ENCODE measurements around the gene ARL5C.

ARL5C gene

DNA sequence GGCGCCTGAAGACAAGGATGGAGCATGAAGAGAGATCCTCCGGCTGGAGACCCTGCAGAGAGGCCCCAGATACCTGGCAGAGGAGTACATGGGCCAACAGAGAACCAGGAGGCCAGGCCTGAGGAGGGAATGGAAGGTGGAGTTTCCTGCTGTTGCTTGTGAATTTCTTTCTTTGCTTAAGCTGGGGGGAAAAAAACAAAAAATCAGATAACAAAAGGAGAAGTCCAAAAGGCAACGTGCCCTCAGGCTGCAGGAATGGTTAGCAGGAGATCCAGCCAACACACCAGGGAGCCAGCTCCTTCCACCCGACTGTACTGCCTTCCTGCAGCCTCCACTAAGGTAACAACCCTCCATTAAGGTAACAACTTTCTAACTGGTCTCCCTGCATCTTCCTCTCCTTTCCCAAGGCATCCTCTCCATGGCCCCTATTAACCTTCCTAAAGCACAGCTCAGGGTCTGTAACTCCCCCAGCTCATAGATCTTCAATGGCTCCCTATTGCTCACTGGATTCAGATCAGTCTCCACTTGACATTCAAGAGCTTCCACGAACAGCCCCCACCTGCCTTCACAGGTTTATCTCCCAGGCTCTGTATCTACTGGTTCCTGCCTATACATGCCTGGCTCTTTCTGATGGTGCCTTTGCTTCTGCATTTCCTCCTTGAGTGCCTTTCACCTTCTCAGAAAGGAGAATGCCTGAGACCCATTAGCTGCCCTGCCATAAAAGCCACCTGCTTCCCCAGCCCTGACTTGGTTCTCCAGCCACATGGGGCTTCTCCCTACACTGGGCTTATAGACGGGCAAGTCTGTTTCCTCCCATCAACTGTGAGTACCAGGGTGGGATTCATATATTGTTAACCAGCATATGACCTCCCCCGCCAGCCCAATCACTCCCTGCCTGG lies 725 bp upstream of the ARL5C start:
- DNase-seq = peak; percentile 13 to 61

DNA sequence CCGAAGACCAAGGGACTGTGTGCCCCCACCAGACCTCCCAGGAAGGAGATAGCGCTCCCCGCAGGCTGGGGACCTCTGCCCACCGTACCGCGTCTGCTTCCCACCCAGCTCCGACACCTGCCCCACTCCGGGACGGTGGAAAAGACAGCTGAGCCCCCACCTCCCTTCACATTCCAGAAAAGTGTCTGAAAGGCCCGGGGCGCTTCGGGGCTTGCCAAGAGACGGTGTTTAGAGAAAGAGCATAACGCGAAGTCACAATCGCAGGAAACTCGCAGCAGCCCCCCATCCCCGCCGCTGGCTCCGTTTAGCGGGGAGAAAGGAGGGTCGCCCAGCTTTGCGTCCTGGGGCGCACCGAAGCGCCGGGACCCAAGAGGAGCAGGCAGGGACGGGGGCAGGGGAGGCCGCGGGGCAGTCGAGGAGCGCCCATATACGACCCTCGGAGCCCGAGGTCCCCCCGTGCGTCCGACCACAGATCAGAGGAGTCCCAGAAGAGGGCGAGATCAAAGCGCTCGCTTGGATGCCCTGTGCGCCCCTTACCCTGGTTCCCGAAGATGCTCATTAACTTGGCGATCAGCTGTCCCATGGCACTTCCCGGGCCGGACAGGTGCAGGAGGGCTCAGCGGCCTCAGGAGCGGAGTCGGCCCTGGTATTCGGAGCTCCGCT lies 652 bp downstream of the ARL5C start:
- DNase-seq = no peak

DNA sequence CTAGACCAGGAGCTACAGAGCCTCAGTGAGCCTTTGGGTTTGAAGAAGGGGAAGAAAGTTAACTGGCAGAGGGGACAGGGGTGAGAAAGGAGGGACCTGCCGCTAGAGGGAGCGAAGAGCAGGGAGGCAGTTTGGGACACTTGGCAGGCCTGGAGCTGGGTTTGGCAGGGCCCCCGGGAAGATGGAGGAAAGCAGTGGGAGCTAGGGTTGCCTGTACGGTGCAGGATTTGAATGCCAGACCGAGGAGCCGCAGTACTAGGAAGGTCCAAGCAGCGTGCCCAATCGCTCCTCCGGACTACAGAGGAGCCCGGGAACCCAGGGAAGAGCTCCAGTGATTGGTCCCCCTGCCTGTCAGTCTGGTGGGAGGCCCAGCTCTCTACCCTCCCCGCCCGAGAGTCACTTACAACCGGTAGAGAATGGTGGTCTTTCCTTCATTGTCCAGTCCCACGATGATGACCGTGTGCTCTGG lies 1.3 kb downstream of the ARL5C start:
- DNase-seq = peak in 1 of 2 experiments; percentile 11

DNA sequence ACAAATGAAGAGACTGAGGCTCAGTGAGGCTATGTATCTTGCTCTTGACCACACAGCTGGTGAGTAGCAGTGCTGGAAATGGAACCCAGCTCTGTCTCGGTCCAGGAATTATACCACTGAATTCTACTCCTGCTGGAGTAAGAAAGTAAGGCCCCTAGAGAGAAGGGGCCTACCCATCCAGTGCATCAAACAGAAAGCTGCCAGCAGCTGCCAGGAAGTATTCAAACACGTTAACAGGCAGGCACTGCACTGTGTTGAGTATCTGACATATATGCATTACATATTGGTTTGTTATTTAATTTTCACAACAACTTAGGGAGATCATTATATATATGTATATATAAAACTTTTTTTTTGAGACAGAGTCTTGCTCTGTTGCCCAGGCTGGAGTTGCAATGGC lies 4.0 kb downstream of the ARL5C start:
- DNase-seq = no peak

DNA sequence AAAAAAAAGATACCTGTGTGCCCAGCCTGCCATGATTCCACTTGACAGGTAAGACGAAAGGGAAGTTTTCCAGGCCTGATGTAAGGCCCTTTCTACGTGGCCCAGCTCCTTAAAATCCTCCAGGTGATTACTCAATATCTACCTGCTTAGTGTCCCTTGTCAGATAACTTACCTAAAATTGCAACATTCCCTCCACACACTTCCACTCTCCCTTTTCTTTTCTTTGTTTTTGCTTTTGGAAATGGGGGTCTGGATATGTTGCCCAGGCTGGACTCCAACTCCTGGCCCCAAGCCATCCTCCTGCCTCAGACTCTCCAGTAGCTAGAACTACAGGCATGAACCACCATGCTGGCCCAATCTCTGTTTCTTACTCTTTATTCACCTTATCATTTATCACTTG lies 7.3 kb downstream of the ARL5C start:
- DNase-seq = no peak

DNA sequence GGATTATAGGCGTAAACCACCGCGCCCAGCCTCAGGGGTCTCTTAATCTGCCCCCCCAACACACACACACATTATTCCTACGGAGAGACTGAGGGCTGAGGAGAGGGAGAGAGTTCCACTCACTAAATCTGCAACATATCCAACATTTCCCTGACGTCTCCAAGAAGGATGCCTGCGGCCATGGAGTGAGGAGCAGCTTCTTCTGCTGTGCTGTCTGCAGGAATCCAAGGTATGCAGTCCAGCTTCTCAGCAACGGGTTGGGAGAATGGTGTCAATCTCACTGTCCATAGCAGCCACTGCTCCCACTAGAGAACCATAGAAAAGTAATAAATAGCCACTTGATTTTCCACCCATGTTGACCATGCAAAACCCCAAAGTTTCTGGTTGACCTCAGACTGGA lies 9.5 kb downstream of the ARL5C start:
- DNase-seq = no peak

DNA sequence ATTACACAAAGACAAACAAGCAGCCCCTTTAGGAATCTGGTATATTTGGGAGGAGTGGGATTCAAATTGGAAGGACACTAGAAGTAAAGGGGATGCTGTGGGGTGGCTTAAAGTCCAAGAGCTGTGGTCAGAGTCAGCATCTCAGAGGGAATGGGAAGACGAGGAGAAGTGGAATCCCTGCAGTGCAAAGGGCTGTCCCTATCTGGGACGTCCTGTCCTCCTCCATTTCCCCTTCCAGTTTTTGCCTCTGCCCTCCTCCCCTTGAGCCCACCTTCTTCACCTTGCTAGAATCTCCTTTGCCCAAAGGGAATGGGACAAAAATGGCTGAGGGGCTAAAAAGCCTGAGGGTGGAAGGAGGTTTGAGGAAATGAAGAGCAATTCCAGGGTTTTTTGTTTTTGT lies 10.3 kb downstream of the ARL5C start:
- no peak for DNase-seq

DNA sequence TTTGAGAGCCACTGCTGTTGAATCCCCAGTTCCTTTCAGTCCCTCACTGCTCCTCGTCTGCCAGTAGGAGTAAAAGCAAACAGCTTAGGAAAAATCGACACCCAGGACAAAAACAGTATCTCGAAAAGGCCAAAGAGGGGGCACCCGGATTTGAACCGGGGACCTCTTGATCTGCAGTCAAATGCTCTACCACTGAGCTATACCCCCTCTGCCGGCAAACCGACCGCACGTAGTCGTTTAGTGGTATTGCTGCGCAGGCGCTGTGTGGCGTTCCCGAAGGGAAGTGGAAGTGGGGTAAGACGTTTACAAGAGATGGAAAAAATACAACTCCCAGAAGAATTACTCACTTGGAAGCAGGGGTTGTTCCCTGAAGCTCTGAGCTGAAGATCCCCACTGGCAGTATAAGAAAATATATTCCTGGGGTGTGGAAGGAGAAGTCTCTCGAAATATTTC lies 12.3 kb downstream of the ARL5C start:
- peak; percentile 46 to 93 for DNase-seq

DNA sequence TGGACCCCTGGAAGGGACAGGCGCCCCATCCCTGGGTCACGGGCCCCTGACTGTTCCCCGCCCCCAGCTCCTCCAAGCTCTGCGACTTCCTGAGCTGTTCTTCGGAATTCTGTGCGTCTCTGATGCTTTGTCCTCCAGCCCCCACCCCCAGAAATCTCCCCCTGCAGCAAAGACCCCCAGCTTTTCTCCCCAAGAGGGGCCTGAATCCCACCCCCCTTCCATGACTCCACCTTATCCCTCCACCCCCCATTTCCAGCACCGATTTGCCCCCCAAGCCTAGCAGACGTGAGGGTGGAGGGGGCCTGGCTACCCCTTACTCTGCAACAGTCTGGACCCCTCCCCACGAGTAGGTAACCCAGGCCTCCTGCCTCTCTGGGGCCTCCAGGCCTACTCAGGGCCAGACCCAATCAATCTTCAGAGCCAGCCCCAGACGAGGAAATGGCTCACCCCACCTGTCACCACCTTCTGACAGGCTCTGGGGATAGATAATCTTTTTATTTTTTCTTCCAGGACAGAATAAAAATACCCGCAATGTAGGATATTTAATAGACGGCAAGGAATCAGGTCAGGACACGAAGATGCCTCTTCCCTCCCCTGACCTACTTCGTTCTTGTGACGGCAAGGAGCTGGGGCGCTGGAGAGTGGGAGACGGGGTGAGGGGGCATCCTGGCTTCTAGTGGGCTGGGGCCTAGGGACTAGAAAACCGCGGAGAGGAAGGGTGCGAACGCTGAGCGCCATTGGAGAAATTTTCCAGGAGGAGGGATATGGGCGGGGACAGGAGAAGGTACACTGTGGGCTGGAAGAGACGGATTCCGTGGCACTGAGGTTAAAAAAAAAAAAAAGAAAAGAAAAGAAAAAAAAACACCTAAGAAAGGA lies 13.8 kb downstream of the ARL5C start:
- DNase-seq = no peak

DNA sequence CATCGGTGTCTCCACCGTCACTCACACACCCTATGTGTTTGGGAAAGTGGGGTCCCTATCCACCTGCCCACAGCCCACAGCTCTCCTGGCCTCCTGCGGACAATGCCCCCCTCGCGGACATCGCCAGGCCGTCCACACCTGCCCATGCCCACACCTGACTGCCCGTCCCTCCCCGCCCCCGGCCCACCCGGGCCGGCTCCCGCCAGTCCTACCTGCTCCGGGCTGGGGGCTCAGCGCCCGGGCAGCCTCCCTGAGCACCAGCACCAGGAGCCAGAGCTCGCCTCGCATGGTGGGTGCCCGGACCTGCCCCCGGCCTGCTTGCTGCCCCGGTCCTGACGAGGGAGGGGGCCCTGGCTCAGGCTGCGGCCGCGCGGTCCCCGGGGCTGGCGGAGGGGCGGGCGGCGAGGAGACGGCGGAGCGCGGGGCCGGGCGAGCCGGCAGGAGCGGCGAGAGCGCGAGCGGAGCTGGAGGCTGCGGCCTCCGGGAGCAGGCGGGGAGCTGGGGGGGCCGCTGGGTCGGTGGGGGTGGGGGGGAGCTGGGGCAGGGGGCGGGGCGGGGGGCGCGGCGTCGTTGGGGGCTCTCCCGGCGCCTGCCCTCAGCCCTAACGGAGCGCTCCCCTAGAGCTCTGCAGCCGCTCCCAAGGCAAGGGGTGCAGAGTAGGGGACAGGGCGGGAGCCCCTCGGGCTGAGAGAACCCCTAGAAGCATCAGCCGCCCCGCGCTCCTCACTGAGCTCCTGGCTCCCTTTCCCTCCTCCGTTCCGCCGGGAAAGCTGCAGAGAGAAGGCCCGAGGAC lies 14.6 kb downstream of the ARL5C start, which contains the start of gene PLXDC1:
Gene PLXDC1 (minus strand): TSS at position 488 of the 793 bp plus-strand sequence. CDS start 200 bp downstream, at position 288.
- DNase-seq = no peak

DNA sequence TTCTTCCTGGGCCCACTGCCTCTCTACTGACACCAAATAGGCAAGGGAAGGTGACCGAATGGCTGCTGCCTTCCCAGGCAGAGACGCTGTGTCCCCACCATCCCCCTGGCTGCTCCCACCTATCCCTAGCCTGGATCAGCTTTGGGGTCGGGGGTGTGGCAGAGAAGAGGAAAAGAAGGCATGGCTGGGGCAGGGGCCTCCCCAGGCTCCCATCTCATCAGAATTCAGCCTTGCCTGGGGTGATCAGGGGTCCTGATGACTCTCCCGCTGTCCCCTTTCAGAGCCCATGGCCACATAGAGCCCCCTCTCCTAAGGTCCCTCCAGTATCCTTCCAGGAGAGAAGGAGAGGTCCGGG lies 15.2 kb downstream of the ARL5C start:
- no peak for DNase-seq

DNA sequence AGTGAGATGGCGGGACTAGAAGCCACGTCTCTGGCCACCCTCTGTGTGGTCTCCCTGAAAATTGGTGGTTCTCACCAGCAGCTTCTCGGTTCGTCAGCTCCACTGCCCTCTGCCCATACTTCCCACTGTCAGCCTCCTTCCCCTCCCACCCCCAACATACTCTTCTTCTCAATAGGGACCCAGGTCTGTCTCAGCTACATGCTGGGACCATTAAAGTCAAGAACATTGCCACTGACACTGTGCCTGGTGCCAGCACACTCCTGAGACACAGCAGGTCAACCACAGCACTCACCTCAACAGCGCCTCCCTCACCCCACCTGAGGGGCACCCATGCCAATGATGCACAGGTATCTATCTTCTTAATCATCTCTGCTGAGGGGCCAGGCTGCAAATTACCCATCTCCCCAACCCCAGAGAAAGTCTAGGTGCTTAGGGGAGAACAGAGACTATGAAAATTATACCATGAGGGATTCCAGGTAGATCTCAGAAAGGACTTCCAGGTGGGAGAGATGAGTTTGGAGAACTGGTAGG lies 15.8 kb downstream of the ARL5C start:
- no peak for DNase-seq

DNA sequence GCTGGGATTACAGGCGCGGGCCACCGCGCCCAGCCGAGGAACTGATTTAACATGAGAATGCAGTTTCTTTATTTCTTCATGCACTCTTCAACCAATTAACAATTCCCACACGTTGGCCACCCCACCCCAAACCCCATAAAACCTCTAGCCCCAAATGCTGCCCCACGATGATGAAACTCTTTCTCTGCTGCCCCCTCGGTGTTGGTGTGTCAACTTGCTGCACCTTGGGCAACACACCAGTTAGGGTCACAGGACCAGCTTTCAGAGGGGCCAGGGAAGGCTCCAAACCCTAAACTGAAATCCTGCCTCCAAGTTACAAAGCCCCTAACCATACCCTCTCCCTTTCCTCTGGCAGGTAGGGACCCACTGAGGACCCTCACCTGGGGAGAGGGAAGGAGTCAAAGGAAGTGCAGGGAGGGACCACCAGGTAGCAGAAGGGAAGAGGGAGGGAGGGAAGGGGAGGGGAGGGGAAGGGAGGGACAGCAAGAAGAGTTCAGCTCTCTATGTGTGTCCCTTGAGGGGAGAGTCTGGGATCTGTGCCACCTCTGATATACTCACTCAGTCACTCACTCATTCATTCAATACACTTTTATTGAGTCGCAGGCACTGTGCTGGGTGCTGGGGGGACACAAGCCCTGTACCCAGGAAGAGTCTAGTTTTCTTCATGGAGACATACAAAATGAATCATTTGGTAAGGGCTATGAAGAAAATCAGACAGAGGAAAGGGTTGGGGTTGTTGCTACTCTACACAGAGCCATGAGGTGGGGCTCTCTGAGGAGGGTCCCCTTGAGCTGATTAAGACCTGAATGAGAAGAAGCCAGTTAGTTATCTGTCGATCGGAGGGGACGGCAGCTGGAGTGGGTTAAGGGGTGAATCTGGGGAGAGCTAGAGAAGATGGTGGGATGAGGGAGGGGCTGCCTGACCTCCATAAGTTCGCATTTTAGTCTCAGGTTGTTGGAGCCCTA lies 18.5 kb downstream of the ARL5C start:
- no peak for DNase-seq

DNA sequence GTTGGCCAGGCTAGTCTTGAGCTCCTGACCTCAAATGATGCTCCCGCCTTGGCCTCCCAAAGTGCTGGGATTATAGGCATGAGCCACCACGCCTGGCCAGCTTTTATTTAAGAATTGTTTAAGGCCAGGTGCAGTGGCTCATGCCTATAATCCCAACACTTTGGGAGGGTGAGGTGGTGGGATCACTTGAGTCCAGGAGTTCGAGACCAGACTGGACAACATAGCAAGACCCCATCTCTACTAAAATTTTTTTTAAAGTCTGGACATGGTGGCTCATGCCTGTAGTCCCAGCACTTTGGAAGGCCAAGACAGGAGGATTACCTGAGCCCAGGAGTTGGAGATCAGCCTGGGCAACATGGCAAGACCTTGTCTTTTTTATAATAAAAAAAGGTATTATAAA lies 19.7 kb downstream of the ARL5C start:
- no peak for DNase-seq

DNA sequence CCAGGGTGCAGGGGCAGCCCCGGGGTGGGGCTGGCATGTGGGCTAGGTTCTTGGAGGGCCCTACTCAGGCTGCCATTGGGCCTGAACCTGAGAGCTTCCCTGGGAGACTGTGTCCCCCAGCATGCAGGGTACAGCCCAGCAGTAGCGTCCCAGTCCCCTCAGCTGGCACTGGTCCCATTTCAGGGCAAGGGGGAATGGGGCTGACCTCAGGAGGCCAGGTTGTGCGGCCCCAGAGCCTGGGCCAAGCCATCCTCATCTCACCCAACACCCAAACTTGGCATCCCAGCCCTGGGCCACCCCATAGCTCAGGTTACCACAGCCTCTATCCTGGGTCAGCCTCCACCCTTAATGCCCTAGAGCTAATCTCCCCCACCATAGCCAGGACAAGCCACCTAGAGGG lies 20.8 kb downstream of the ARL5C start:
- DNase-seq = no peak

DNA sequence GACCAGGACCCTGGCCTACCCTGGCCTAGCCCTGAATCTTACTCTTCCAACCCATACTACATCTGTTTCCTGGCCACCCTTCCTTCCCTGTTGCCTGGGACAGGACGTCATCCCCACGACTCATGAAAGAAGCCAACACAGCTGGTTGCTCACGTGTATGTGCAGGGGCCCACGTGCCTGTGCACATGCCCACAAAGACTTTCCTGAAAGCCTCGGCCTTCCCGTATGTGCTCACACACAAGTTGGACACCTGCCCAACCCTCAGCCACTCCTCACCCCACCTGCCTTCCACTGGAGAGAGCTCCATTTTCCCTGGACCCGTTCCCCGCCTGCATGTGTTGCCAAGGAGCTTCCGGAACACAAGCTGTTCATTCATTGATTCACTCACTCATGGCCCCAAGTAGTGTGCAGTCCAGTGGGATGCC lies 21.5 kb downstream of the ARL5C start:
- peak in 1 of 2 experiments; percentile 36 for DNase-seq

DNA sequence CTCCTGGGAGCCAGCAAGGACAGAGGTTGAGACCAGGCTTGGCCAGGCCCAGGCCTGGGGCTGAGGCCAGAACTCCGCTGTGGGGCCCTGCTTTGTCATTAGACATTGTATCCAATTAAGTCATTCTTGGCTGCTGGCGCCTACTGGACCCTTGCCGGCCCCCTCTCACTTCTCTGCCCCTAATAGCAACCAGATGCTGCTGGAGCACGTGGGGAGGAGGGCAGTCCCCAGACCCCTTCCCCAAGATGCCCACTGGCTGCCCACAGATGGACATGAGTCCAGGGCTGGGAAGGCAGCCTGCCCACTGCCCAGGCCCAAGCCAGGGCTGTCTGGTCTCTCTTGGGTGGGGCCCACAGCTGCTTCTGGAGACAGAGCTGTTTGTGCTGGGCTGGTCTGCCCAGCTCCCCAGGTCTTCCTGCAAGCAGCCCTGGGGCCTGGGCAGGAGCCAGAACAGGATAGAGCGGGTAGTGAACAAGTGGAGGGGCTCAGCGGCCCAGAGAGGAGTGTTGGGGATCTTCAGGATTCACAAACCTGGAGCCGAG lies 22.3 kb downstream of the ARL5C start:
- DNase-seq = no peak

DNA sequence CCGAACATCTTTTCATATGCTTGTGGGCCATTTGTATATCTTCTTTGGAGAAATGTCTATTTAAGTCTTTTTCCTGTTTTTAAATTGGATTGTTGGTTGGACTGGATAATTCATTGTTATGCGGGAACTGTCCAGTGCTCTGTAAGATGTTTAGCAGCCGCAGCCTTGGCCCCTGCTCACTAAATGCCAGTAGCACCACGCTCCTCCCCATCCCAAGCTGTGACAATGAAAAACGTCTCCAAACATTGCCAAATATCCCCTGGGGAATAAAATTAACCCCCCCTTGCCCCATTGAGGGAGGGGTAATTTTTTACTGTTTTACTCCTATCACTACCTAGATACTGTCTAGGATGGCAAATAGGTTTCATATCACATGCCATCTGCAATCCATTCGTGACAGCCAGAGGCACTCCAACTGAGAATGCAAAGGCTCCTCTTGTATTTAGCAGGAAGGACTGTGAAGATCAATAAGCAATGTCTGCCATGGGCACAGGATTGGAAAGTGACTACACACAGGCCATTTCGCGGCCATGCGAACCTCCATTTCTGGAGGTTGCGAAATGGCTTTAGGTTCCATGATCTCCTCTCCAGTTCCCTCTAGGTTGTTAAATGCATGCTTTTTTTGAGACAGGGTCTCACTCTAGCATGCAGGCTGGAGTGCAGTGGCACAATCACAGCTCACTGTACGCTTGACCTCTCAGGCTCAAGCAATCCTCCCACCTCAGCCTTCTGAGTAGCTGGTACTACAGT lies 23.9 kb downstream of the ARL5C start:
- no peak for DNase-seq

DNA sequence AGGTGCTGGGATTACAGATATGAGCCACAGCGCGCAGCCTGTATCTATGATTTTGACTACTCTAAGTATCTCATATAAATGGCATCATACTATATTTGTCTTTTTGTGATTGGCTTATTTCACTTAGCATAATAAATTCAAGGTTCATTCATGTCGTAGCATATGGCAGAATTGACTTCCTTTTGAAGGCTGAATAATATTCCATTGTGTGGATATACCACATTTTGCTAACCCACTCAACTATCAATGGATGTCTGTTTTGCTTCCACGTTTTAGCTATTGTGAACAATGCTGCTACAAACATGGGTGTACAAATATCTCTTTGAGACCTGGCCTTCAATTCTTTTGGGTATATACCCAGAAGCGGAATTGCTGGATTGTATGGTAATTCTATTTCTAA lies 24.7 kb downstream of the ARL5C start:
- DNase-seq = no peak

DNA sequence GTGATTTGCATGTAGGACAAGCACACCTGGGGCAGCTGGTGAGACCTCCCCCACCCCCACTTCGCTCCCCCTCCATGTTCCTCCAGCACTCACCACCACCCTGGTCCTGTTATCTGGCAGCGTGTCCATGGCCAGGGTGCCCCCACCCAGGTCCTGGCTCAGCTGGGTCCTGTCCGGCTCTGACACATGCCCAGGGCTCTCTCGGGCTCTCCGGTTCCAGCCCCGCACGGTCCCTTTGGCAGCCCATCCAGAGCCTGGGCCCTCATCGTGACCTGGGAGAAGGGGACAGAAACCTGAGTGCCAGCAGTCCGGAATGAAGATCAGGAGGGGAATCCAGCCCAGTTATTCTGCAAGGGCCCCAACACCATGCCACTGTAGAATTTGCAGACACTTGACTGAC lies 26.4 kb downstream of the ARL5C start:
- DNase-seq = no peak

Data from NCI-H187 (cell line).